Tibial artery (tissue), 4 donors: ENCODE results near the gene CAPNS1.

Experiments
- DNase-seq, 2 donors: peaks; one replicate each; pipeline ENCODE4 v3.0.0-alpha.2; 2019
- H3K27ac ChIP-seq, 2 donors: fragments of 200-600 bp; sonication (generic) in 1 of 2; 1 replicate in 1 of 2; 2 replicates in 1 of 2; pipeline ENCODE4 v1.5.1; 2018 to 2019; ENCODE audit warnings: mild to moderate bottlenecking in 1 of 2
- H3K27me3 ChIP-seq, 2 donors: fragments of 200-600 bp; sonication (generic) in 1 of 2; one replicate each; pipeline versions ENCODE4 v1.5.1 to v1.6.0; 2016 to 2019
- H3K36me3 ChIP-seq, 3 donors: fragments of 200-600 bp; sonication (generic) in 2 of 3; one replicate each; pipeline ENCODE4 v1.5.1; 2016 to 2019; ENCODE audit warnings: mild to moderate bottlenecking in 2 of 3
- H3K4me1 ChIP-seq, 4 donors: fragments of 200-600 bp; sonication (generic) in 2 of 4; 1 replicate in 3 of 4; 2 replicates in 1 of 4; pipeline ENCODE4 v1.5.1; 2016 to 2019
- H3K4me3 ChIP-seq, 2 donors: fragments of 200-600 bp; sonication (generic) in 1 of 2; 1 replicate in 1 of 2; 2 replicates in 1 of 2; pipeline ENCODE4 v1.5.1; 2018 to 2019; ENCODE audit warnings: mild to moderate bottlenecking in 2 of 2
- H3K9me3 ChIP-seq, 3 donors: fragments of 200-600 bp; sonication (generic) in 1 of 3; one replicate each; pipeline ENCODE4 v1.5.1; 2016 to 2019
- CTCF ChIP-seq, 2 experiments: fragments of 200-600 bp in 1 of 2; fragments of 450-650 bp in 1 of 2; IDR thresholded peaks; one replicate each; pipeline ENCODE4 v1.5.1; 2017 to 2019; ENCODE audit warnings: antibody characterized with exemption in 2 of 2, mild to moderate bottlenecking in 1 of 2, moderate library complexity in 1 of 2
- intact Hi-C: fragments of 100-400 bp; cut with DNase I; formaldehyde crosslinking; loops from one replicate; pipeline ENCODE4 v1.15.0; 2023; ENCODE audit warnings: low total_unique reads

CAPNS1 gene

DNA sequence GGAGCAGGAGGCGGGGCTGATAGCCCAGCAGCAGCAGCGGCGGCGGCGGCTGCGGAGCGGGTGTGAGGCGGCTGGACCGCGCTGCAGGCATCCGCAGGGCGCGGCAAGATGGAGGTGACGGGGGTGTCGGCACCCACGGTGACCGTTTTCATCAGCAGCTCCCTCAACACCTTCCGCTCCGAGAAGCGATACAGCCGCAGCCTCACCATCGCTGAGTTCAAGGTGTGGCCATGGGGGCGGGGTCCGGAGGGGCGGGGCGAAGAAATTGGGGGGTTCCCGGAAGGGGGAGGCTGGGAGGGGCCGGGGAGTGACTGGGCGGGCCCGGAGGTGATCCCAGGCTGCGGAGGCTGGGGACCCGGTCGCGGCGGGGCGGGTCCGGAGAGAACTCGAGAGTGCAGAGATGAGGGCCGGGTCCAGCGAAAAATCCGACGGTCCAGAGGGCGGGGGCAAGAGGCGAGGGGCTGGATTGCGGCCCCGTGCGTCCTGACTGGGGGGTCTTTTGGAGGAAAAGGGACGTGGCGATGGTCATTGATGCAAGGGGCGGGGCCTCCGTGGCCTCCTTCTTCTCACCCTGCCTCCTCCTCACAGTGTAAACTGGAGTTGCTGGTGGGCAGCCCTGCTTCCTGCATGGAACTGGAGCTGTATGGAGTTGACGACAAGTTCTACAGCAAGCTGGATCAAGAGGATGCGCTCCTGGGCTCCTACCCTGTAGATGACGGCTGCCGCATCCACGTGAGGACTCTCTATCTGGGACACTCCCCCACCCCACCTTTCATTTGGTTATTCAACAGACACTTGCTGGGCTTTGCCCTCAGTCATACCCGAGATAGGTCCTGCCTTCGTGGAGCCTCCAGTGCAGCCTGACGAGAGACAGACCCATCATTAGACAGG lies 24.2 kb upstream of the CAPNS1 start, which contains the start of gene TBCB:
TBCB (plus strand) TSS at position 16 of the 891 bp plus-strand sequence; CDS start at position 109, 93 bp downstream.
- DNase-seq, result peak in 1 of 2 donors; percentile 25
- H3K9me3 ChIP-seq, result no peaks in the 10 kb centered on the region
- peak within 1 kb of the TSS; percentile 84 to 86 for H3K27ac ChIP-seq
- H3K4me1 ChIP-seq, result peaks cover 0 to 27% (median 24%) of the 10 kb centered on the region in 4 donors
- H3K36me3 ChIP-seq, result peaks cover 7 to 62% (median 41%) of the 10 kb centered on the region in 3 donors
- TF ChIP-seq CTCF (IDR thresholded peaks at IDR 0.05), result no peak
- intact Hi-C loops, result loop anchor here (5.0 kb wide), 2 partner anchors 58 to 118 kb away; partner anchors contain the start of gene SDHAF1
- no peaks in the 10 kb centered on the region for H3K27me3 ChIP-seq
- H3K4me3 ChIP-seq, result peak within 1 kb of the TSS; percentile 60 to 83

- TF ChIP-seq CTCF (IDR thresholded peaks at IDR 0.05), result no peak
- intact Hi-C loops, result loop anchor here (5.0 kb wide), 2 partner anchors 59 to 119 kb away; partner anchors contain the start of gene SDHAF1
- Histone ChIP-seq H3K4me3 (peak overlapping the region; percentile 60 to 83), H3K4me1 (peaks cover 0 to 27% (median 24%) of the 10 kb centered on the region in 4 donors), H3K9me3 (no peaks in the 10 kb centered on the region), H3K36me3 (peaks cover 7 to 62% (median 40%) of the 10 kb centered on the region in 3 donors), H3K27me3 (no peaks in the 10 kb centered on the region), H3K27ac (peak overlapping the region; percentile 84 to 86)
- no peak for DNase-seq
Observed at GRCh38 chr19:36116344-36116637, 23.6 kb upstream of the CAPNS1 start.

DNA sequence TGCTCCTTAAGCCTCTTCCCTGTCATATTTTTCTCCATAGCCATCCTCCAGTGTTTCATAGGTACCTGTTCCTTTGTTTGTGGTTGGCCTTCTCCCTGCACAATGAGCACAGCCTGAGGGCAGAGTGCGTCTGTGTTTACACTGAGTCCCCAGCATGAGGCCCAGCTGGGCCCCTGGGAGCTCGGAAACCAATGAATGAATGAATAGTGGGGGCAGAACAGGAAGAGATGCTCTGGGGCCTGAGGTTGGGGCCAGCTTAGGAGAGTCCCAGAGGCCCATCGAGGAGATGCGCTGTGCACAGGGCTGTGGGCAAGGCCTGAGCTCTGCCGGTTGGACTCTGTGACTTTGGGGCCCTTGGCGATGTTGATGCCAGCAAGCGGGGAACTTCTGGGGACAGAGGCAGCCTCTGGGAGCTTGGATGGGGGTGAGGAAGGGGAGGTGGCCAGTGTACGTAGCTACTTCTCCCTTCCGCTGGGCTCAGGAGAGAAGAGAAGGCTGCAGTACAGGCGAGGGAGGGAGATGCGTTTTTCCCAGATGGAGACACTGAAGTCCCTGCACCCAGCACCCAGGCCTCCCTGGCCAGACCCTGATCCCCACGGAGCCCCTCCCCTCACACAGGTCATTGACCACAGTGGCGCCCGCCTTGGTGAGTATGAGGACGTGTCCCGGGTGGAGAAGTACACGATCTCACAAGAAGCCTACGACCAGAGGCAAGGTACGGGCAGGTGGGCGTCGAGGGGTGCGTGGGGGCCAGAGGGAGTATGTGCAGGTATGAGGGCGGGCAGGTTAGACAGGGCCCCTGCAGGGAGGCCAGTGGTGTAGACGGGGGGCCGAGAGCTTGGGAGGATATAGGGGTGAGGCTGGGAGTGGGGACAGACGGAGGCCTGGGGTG lies 19.5 kb upstream of the CAPNS1 start:
- no peak overlapping the region for H3K4me3 ChIP-seq
- H3K9me3 ChIP-seq, result no peaks in the 10 kb centered on the region
- no peaks in the 10 kb centered on the region for H3K27me3 ChIP-seq
- H3K36me3 ChIP-seq, result peaks cover 26 to 78% (median 61%) of the 10 kb centered on the region in 3 donors
- H3K27ac ChIP-seq, result no peak overlapping the region
- no peak for DNase-seq
- peaks cover 0 to 16% (median 12%) of the 10 kb centered on the region in 4 donors for H3K4me1 ChIP-seq
- no peak for TF ChIP-seq CTCF (IDR thresholded peaks at IDR 0.05)
- intact Hi-C loops, result loop anchor here (5.0 to 10.0 kb wide), 2 partner anchors 47 to 236 kb away; no protein-coding TSS in a partner anchor

GRCh38 chr19:36120984-36121358 lies 18.9 kb upstream of the CAPNS1 start:
- Histone ChIP-seq H3K9me3 (no peaks in the 10 kb centered on the region), H3K27me3 (no peaks in the 10 kb centered on the region), H3K36me3 (peaks cover 30 to 85% (median 67%) of the 10 kb centered on the region in 3 donors), H3K4me3 (no peak overlapping the region), H3K27ac (no peak overlapping the region), H3K4me1 (peaks cover 0 to 13% (median 10%) of the 10 kb centered on the region in 4 donors)
- TF ChIP-seq CTCF (IDR thresholded peaks at IDR 0.05), result no peak
- intact Hi-C loops, result loop anchor here (5.0 to 10.0 kb wide), 2 partner anchors 46 to 236 kb away; no protein-coding TSS in a partner anchor
- no peak for DNase-seq

DNA sequence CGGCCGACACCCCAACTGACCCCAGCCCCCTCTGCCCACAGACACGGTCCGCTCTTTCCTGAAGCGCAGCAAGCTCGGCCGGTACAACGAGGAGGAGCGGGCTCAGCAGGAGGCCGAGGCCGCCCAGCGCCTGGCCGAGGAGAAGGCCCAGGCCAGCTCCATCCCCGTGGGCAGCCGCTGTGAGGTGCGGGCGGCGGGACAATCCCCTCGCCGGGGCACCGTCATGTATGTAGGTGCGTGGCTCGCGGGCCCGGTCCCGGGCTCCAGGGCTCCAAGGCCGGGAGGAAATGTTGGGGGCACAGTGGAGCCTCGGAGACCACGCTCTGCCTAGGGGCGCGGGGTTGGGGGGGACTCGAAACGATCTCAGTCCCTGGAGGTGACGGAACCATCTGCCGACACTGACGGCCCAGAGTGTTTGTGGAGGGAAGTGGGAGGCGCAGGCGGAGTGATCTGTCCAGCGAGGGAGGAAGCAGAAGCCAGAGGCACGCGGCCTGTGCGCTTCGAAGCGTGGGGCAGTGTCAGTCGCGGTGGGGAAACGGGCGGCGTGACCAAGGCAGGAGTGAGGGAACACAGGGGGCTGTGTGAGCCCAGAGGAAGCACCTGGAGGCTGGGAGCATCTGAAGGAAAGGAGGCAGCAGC lies 18.3 kb upstream of the CAPNS1 start:
- no peak overlapping the region for H3K4me3 ChIP-seq
- intact Hi-C loops, result loop anchor here (5.0 to 10.0 kb wide), 2 partner anchors 46 to 237 kb away; no protein-coding TSS in a partner anchor
- H3K9me3 ChIP-seq, result no peaks in the 10 kb centered on the region
- DNase-seq, result no peak
- no peak for TF ChIP-seq CTCF (IDR thresholded peaks at IDR 0.05)
- H3K36me3 ChIP-seq, result peaks cover 30 to 88% (median 68%) of the 10 kb centered on the region in 3 donors
- no peaks in the 10 kb centered on the region for H3K27me3 ChIP-seq
- H3K27ac ChIP-seq, result no peak overlapping the region
- peaks cover 0 to 7% (median 4%) of the 10 kb centered on the region in 4 donors for H3K4me1 ChIP-seq
